GM12873 (cell line): ENCODE results near the gene LGALS3BP.
A peak's percentile ranks its signal among the peaks of the same experiment; 100 is the strongest.

Experiments used
- CTCF ChIP-seq: IDR thresholded peaks from 2 replicates; pipeline ENCODE4 v1.5.1; 2012; ENCODE audit warnings: low read depth, mild to moderate bottlenecking, moderate library complexity, low read length, control low read depth; ENCODE audit not compliant: insufficient read depth; ENCODE audit errors: missing control alignments

Gene LGALS3BP

GRCh38 chr17:78990349-78991016 lies 10.8 kb upstream of the LGALS3BP start:
- TF ChIP-seq CTCF: no peak

- TF ChIP-seq CTCF: no peak
These were observed 8.4 kb upstream of the LGALS3BP start for GRCh38 chr17:78988152-78988551.

- TF ChIP-seq CTCF: no peak
These were observed 7.1 kb upstream of the LGALS3BP start for GRCh38 chr17:78986649-78987328.

- TF ChIP-seq CTCF: peak; percentile 41
These were observed 6.4 kb upstream of the LGALS3BP start for GRCh38 chr17:78986048-78986648.

- no peak for TF ChIP-seq CTCF
These were observed 5.7 kb upstream of the LGALS3BP start for GRCh38 chr17:78985395-78985794.

GRCh38 chr17:78981010-78981888 lies 1.5 kb upstream of the LGALS3BP start:
- no peak for TF ChIP-seq CTCF

- TF ChIP-seq CTCF: no peak
These were observed 875 bp upstream of the LGALS3BP start for GRCh38 chr17:78980624-78980972.
